B cell (primary cell): ENCODE results near the gene LIMCH1. TPM values are rescaled to one million over a fixed set of nuclear protein-coding genes. Genes with fewer than 3 reads are reported as not detected.

Source experiments
- ATAC-seq: fragments of 200-7000 bp; cut with Tn5 transposase; one replicate; pipeline ENCODE4 v1.10.0; 2021; ENCODE audit warnings: low read depth, mild to moderate bottlenecking, moderate number of reproducible peaks, moderate library complexity
- CTCF ChIA-PET: fragments of 350-600 bp; sonication (Branson Sonifier 250); formaldehyde crosslinking; loops from one replicate; lab custom pipeline; 2021; ENCODE audit warnings: antibody characterized with exemption, inconsistent platforms; lab: Charles Lee
- POLR2A ChIA-PET: fragments of 350-600 bp; sonication (Branson Sonifier 250); formaldehyde crosslinking; loops from one replicate; lab custom pipeline; 2021; ENCODE audit warnings: antibody characterized with exemption; lab: Charles Lee
- DNase-seq: peaks from one replicate; pipeline ENCODE4 v3.0.0; 2013
- H2AFZ ChIP-seq: 2 replicates; pipeline ENCODE4 v1.6.1; 2012; ENCODE audit warnings: mild to moderate bottlenecking, low read depth, low read length; ENCODE audit not compliant: insufficient read depth, poor library complexity, severe bottlenecking
- H3K27ac ChIP-seq, 2 donors: 1 replicate in 1 of 2; 2 replicates in 1 of 2; pipeline ENCODE4 v1.5.1; 2012 to 2013; ENCODE audit warnings: low read length in 2 of 2, mild to moderate bottlenecking in 2 of 2, moderate library complexity in 1 of 2
- H3K27me3 ChIP-seq, 4 experiments: fragments of 200-600 bp in 1 of 4; sonication (generic) in 1 of 4; replicated peaks in 1 of 4; 1 replicate in 2 of 4; 2 replicates in 2 of 4; pipeline versions ENCODE4 v1.6.1 to v1.7.0; 2013 to 2016; ENCODE audit warnings: low read length in 3 of 4, mild to moderate bottlenecking in 2 of 4, mixed read lengths in 1 of 4, moderate library complexity in 1 of 4; ENCODE audit not compliant: insufficient read depth in 4 of 4, control insufficient read depth in 3 of 4; ENCODE audit errors: control extremely low read depth in 1 of 4
- H3K36me3 ChIP-seq, 2 experiments: replicated peaks in 1 of 2; 1 replicate in 1 of 2; 2 replicates in 1 of 2; pipeline versions ENCODE4 v1.6.1 to v1.7.1; 2013; ENCODE audit warnings: low read length in 1 of 2; ENCODE audit not compliant: insufficient read depth in 2 of 2, control insufficient read depth in 1 of 2; ENCODE audit errors: control extremely low read depth in 1 of 2, extremely low read depth in 1 of 2
- H3K4me1 ChIP-seq, 2 donors: fragments of 200-600 bp in 1 of 2; sonication (generic) in 1 of 2; 1 replicate in 1 of 2; 2 replicates in 1 of 2; pipeline versions ENCODE4 v1.5.1 to v1.6.1; 2013 to 2017; ENCODE audit warnings: low read length in 2 of 2; ENCODE audit not compliant: control insufficient read depth in 2 of 2, insufficient read depth in 2 of 2
- H3K4me2 ChIP-seq: replicated peaks from 2 replicates; pipeline ENCODE3; 2012; ENCODE audit warnings: mild to moderate bottlenecking, low read depth, low read length; ENCODE audit not compliant: poor library complexity, severe bottlenecking
- H3K4me3 ChIP-seq, 5 experiments: fragments of 200-600 bp in 1 of 5; sonication (generic) in 1 of 5; 1 replicate in 3 of 5; 2 replicates in 2 of 5; pipeline versions ENCODE4 v1.5.1 to v1.7.0; 2011 to 2016; ENCODE audit warnings: low read length in 4 of 5, mild to moderate bottlenecking in 4 of 5, low read depth in 2 of 5, control low read depth in 1 of 5, moderate library complexity in 1 of 5; ENCODE audit not compliant: insufficient read depth in 1 of 5; ENCODE audit errors: control extremely low read depth in 1 of 5, extremely low read depth in 1 of 5
- H3K79me2 ChIP-seq: fragments of 200-600 bp; sonication (generic); one replicate; pipeline ENCODE4 v1.6.0; 2016; ENCODE audit warnings: low read length; ENCODE audit not compliant: control insufficient read depth, insufficient read depth
- H3K9ac ChIP-seq: fragments of 200-600 bp; sonication (generic); 2 replicates; pipeline ENCODE4 v1.6.1; 2017; ENCODE audit warnings: mild to moderate bottlenecking, low read length, moderate library complexity
- H3K9me3 ChIP-seq, 3 donors: one replicate each; pipeline versions ENCODE4 v1.6.1 to v1.7.1; 2013; ENCODE audit warnings: low read length in 2 of 3; ENCODE audit not compliant: control insufficient read depth in 2 of 3, insufficient read depth in 1 of 3; ENCODE audit errors: control extremely low read depth in 1 of 3
- H4K20me1 ChIP-seq: 2 replicates; pipeline ENCODE4 v1.6.0; 2012; ENCODE audit warnings: mild to moderate bottlenecking, low read length; ENCODE audit not compliant: insufficient read depth, control insufficient read depth, poor library complexity, severe bottlenecking
- H3K27ac Mint-ChIP-seq: one replicate; pipeline ENCODE4 v1.8.0; 2021; ENCODE audit warnings: mixed read lengths
- H3K27me3 Mint-ChIP-seq: one replicate; pipeline ENCODE4 v1.8.0; 2021; ENCODE audit warnings: mixed read lengths
- H3K4me1 Mint-ChIP-seq: one replicate; pipeline ENCODE4 v1.8.0; 2021; ENCODE audit warnings: mixed read lengths
- H3K4me3 Mint-ChIP-seq: one replicate; pipeline ENCODE4 v1.8.0; 2021; ENCODE audit warnings: mixed read lengths
- H3K9me3 Mint-ChIP-seq: one replicate; pipeline ENCODE4 v1.8.0; 2022; ENCODE audit warnings: mixed read lengths; ENCODE audit not compliant: insufficient read depth
- CTCF ChIP-seq: fragments of 200-600 bp; IDR thresholded peaks from one replicate; pipeline ENCODE4 v1.8.0; 2022; ENCODE audit warnings: antibody characterized with exemption, mild to moderate bottlenecking
- EZH2 ChIP-seq: IDR thresholded peaks from 2 replicates; pipeline ENCODE4 v1.6.1; 2012; ENCODE audit warnings: borderline replicate concordance, low read depth, mild to moderate bottlenecking, moderate library complexity, low read length; ENCODE audit not compliant: insufficient read depth, poor library complexity, severe bottlenecking
- WGBS: methylation state at CpG from one replicate; pipeline ENCODE4 v1.1.5; 2013; ENCODE audit warnings: missing lambda C conversion rate; ENCODE audit not compliant: insufficient coverage; 5-methylcytosine and 5-hydroxymethylcytosine counted together
- intact Hi-C: fragments of 100-400 bp; cut with micrococcal nuclease; formaldehyde crosslinking; loops from one replicate; pipeline ENCODE4 v1.10.0; 2022
- polyA plus RNA-seq: library from polyadenylated mRNA; depleted of rRNA; stranded (reverse); fragments of >200 nt; gene quantifications from 2 replicates; pipeline ENCODE4 v1.2.3, GENCODE V29; 2012
- total RNA-seq, 2 donors: library from RNA; stranded (reverse); fragments of 120-200 nt in 1 of 2; gene quantifications; 1 replicate in 1 of 2; 2 replicates in 1 of 2; pipeline versions ENCODE4 v1.2.3 to v1.2.4, GENCODE V29; 2013 to 2022

Gene LIMCH1
- total and polyA plus RNA-seq, 2 donors (not counting 1 experiment from before 2014, with no cell fraction given), result not detected

GRCh38 chr4:41569961-41570360 is 32.0 kb downstream of the LIMCH1 start:
- no peaks in the 10 kb centered on the region for H4K20me1 ChIP-seq
- no peak overlapping the region for H3K27ac Mint-ChIP-seq
- peaks cover 0 to 3% (median 0%) of the 10 kb centered on the region in 3 donors for H3K9me3 ChIP-seq
- no peak overlapping the region for H3K27ac ChIP-seq
- H3K4me1 ChIP-seq, result no peaks in the 10 kb centered on the region
- H3K9me3 Mint-ChIP-seq, result no peaks in the 10 kb centered on the region
- TF ChIP-seq EZH2 (no peak), CTCF (no peak)
- H3K4me1 Mint-ChIP-seq, result no peaks in the 10 kb centered on the region
- WGBS, result 97% methylated on average over 3 of the region's 4 CpGs
- no peaks in the 10 kb centered on the region for H3K79me2 ChIP-seq
- ChIA-PET POLR2A (no interaction called here), CTCF (no interaction called here)
- no peak for ATAC-seq
- intact Hi-C loops, result no loop called here
- DNase-seq, result no peak
- no peaks in the 10 kb centered on the region for H3K36me3 ChIP-seq
- no peak overlapping the region for H3K4me2 ChIP-seq
- no peak overlapping the region for H3K4me3 ChIP-seq
- H3K4me3 Mint-ChIP-seq, result no peak overlapping the region
- H3K27me3 ChIP-seq, result no peaks in the 10 kb centered on the region
- H3K27me3 Mint-ChIP-seq, result peaks cover 2% of the 10 kb centered on the region
- H3K9ac ChIP-seq, result no peak overlapping the region
- H2AFZ ChIP-seq, result no peak overlapping the region

GRCh38 chr4:41571422-41571821 is 33.5 kb downstream of the LIMCH1 start:
- H3K4me1 ChIP-seq, result no peaks in the 10 kb centered on the region
- DNase-seq, result no peak
- TF ChIP-seq CTCF, result no peak
- TF ChIP-seq EZH2, result no peak
- H3K4me1 Mint-ChIP-seq, result no peaks in the 10 kb centered on the region
- no peaks in the 10 kb centered on the region for H3K79me2 ChIP-seq
- no peak overlapping the region for H3K27ac ChIP-seq
- ChIA-PET POLR2A (no interaction called here), CTCF (no interaction called here)
- no peak overlapping the region for H3K9ac ChIP-seq
- H3K27ac Mint-ChIP-seq, result no peak overlapping the region
- no peak overlapping the region for H2AFZ ChIP-seq
- H3K36me3 ChIP-seq, result no peaks in the 10 kb centered on the region
- no peak overlapping the region for H3K4me3 ChIP-seq
- intact Hi-C loops, result no loop called here
- H3K4me3 Mint-ChIP-seq, result no peak overlapping the region
- ATAC-seq, result no peak
- peaks cover 0 to 3% (median 0%) of the 10 kb centered on the region in 3 donors for H3K9me3 ChIP-seq
- H3K27me3 ChIP-seq, result no peaks in the 10 kb centered on the region
- peaks cover 2% of the 10 kb centered on the region for H3K27me3 Mint-ChIP-seq
- WGBS, result 92% methylated on average over 1 of the region's 1 CpG
- no peaks in the 10 kb centered on the region for H4K20me1 ChIP-seq
- no peaks in the 10 kb centered on the region for H3K9me3 Mint-ChIP-seq
- no peak overlapping the region for H3K4me2 ChIP-seq
